Measurements from ENCODE around the gene SNX15. TPM values are rescaled to one million over a fixed set of nuclear protein-coding genes. Genes with fewer than 3 reads are reported as not detected.

The SNX15 gene
- total RNA-seq, 1 experiment from 2014 or later: 18.5 TPM

DNA sequence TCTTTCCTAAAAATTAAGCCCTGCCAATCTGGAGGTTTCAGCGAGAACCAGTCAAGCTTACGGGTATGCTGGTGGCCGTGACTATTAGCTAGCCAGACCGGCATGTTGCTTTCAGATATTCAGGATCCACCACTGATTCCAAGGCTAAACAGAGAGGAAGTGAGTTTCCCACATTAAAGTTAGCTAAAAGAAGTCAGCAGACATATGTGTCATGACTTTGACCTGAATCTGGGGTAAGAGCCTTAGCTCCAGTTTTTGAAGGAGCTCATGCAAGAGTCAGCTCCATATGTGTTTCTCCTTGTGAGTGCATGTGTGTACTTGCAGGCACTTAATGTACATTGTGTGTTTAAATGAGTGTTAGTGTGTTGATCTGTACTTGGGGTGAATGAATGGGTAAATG, 58.2 kb downstream of the SNX15 start:
- Histone ChIP-seq H3K27me3 (no peaks in the 10 kb centered on the region), H3K36me3 (peaks cover 47% of the 10 kb centered on the region), H3K9me3 (no peaks in the 10 kb centered on the region), H3K4me3 (no peak overlapping the region; the same call in 1 of the 2 replicates)
- no peak for DNase-seq

DNA sequence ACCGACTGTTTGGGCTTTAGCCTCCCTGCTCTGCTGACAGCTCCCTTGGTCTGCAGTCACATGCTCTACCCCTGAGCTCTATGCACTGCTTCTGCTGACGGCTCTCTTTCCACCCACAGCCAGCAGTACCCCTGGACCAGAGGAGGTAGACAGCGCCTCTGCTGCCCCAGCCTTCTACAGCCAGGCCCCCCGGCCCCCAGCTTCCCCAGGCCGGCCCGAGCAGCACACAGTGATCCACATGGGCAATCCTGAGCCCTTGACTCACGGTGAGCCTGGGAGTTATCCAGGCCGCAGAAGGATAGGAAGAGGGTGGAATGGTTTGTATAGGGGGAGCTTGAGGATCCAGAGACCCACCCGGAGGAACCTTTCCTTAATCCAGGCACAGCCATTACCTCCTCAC, 59.6 kb downstream of the SNX15 start:
- DNase-seq: no peak
- no peak overlapping the region for H3K4me3 ChIP-seq
- peaks cover 36% of the 10 kb centered on the region for H3K36me3 ChIP-seq
- H3K9me3 ChIP-seq: no peaks in the 10 kb centered on the region
- no peaks in the 10 kb centered on the region for H3K27me3 ChIP-seq

DNA sequence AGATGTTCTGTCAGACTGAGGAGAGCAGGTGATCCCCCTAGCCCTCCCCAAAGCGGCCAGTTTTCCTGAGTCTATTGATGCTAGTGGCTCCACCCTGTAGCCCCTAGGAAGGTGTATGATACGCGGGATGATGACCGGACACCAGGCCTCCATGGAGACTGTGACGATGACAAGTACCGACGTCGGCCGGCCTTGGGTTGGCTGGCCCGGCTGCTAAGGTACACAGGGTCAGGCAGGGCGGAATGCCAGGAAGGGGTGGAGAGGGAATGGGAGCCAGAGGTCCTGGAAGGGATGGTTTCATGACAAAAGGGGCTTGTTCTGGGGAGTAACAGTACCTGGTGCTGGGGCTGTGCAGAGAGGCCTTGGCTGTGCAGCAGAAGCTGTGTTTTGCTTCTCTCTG, 60.0 kb downstream of the SNX15 start:
- DNase-seq: no peak
- H3K9me3 ChIP-seq: no peaks in the 10 kb centered on the region

DNA sequence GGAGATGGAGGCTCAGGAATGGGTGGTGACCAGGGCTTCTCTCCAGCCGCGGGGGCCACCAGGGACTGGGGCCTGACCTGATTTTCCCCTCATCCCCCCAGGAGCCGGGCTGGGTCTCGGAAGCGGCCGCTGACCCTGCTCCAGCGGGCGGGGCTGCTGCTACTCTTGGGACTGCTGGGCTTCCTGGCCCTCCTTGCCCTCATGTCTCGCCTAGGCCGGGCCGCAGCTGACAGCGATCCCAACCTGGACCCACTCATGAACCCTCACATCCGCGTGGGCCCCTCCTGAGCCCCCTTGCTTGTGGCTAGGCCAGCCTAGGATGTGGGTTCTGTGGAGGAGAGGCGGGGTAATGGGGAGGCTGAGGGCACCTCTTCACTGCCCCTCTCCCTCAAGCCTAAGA, 60.6 kb downstream of the SNX15 start:
- no peak for DNase-seq
- peaks cover 29% of the 10 kb centered on the region for H3K36me3 ChIP-seq
- no peak overlapping the region for H3K4me3 ChIP-seq
- H3K27me3 ChIP-seq: no peaks in the 10 kb centered on the region
- H3K9me3 ChIP-seq: no peaks in the 10 kb centered on the region

More for the DNA sequence above, 60.0 kb downstream of the SNX15 start:
- Histone ChIP-seq H3K27me3 (no peaks in the 10 kb centered on the region), H3K36me3 (peaks cover 32% of the 10 kb centered on the region), H3K4me3 (no peak overlapping the region)

GRCh38 chr11:65089621-65090020, 62.4 kb downstream of the SNX15 start:
- Histone ChIP-seq H3K36me3 (peaks cover 25% of the 10 kb centered on the region), H3K4me3 (no peak overlapping the region), H3K27me3 (no peaks in the 10 kb centered on the region), H3K9me3 (no peaks in the 10 kb centered on the region)
- DNase-seq: no peak

Other genes with a start within 250 kb of the SNX15 start
- 70.1 and 72.2 TPM in 2 replicates for gene SF1, start 248.9 kb upstream of the SNX15 start, total RNA-seq (2014; rRNA removed; shearing (Covaris generic); ENCODE audit: low replicate concordance)
- 6.2 and 14.8 TPM in 2 replicates for gene MAP4K2, start 224.2 kb upstream of the SNX15 start, total RNA-seq (2014; rRNA removed; shearing (Covaris generic); ENCODE audit: low replicate concordance)
- 9.2 and 13.3 TPM in 2 replicates for gene MEN1, start 216.9 kb upstream of the SNX15 start, total RNA-seq (2014; rRNA removed; shearing (Covaris generic); ENCODE audit: low replicate concordance)
- 0.07 and 0.36 TPM in 2 replicates for gene CDC42BPG, start 182.8 kb upstream of the SNX15 start, total RNA-seq (2014; rRNA removed; shearing (Covaris generic); ENCODE audit: low replicate concordance)
- 62.9 and 64.8 TPM in 2 replicates for gene EHD1, start 148.8 kb upstream of the SNX15 start, total RNA-seq (2014; rRNA removed; shearing (Covaris generic); ENCODE audit: low replicate concordance)
- 4.6 and 18.6 TPM in 2 replicates for gene ATG2A, start 110.2 kb upstream of the SNX15 start, total RNA-seq (2014; rRNA removed; shearing (Covaris generic); ENCODE audit: low replicate concordance)
- 5.4 and 8.8 TPM in 2 replicates for gene PPP2R5B, start 102.8 kb upstream of the SNX15 start, total RNA-seq (2014; rRNA removed; shearing (Covaris generic); ENCODE audit: low replicate concordance)
- not detected in 2 replicates for gene GPHA2, start 91.5 kb upstream of the SNX15 start, total RNA-seq (2014; rRNA removed; shearing (Covaris generic); ENCODE audit: low replicate concordance)
- gene MAJIN, start 55.3 kb upstream of the SNX15 start, total RNA-seq (2014; rRNA removed; shearing (Covaris generic); ENCODE audit: low replicate concordance): not detected in 2 replicates
- 1.3 TPM in 1 of 2 replicates, not detected in the other for gene BATF2, start 30.5 kb upstream of the SNX15 start, total RNA-seq (2014; rRNA removed; shearing (Covaris generic); ENCODE audit: low replicate concordance)
- gene ARL2, start 13.3 kb upstream of the SNX15 start, total RNA-seq (2014; rRNA removed; shearing (Covaris generic); ENCODE audit: low replicate concordance): 170 and 249 TPM in 2 replicates
- gene SAC3D1, start 13.8 kb downstream of the SNX15 start, total RNA-seq (2014; rRNA removed; shearing (Covaris generic); ENCODE audit: low replicate concordance): 42.1 and 54.8 TPM in 2 replicates
- not detected in 2 replicates for gene NAALADL1, start 31.1 kb downstream of the SNX15 start, total RNA-seq (2014; rRNA removed; shearing (Covaris generic); ENCODE audit: low replicate concordance)
- gene CDCA5, start 56.6 kb downstream of the SNX15 start, total RNA-seq (2014; rRNA removed; shearing (Covaris generic); ENCODE audit: low replicate concordance): 42.5 and 43.5 TPM in 2 replicates
- 70.2 and 88.7 TPM in 2 replicates for gene ZFPL1, start 56.8 kb downstream of the SNX15 start, total RNA-seq (2014; rRNA removed; shearing (Covaris generic); ENCODE audit: low replicate concordance)
- gene VPS51, start 68.8 kb downstream of the SNX15 start, total RNA-seq (2014; rRNA removed; shearing (Covaris generic); ENCODE audit: low replicate concordance): 60.9 and 117 TPM in 2 replicates
- gene TM7SF2, start 84.4 kb downstream of the SNX15 start, total RNA-seq (2014; rRNA removed; shearing (Covaris generic); ENCODE audit: low replicate concordance): 3.5 and 10.9 TPM in 2 replicates
- gene ZNHIT2, start 90.3 kb downstream of the SNX15 start, total RNA-seq (2014; rRNA removed; shearing (Covaris generic); ENCODE audit: low replicate concordance): 12.0 and 14.4 TPM in 2 replicates
- 283 and 364 TPM in 2 replicates for gene FAU, start 94.7 kb downstream of the SNX15 start, total RNA-seq (2014; rRNA removed; shearing (Covaris generic); ENCODE audit: low replicate concordance)
- 74.4 and 79.4 TPM in 2 replicates for gene MRPL49, start 94.9 kb downstream of the SNX15 start, total RNA-seq (2014; rRNA removed; shearing (Covaris generic); ENCODE audit: low replicate concordance)
- 0.91 and 18.3 TPM in 2 replicates for gene SYVN1, start 107.1 kb downstream of the SNX15 start, total RNA-seq (2014; rRNA removed; shearing (Covaris generic); ENCODE audit: low replicate concordance)
- not detected in 2 replicates for gene SPDYC, start 142.8 kb downstream of the SNX15 start, total RNA-seq (2014; rRNA removed; shearing (Covaris generic); ENCODE audit: low replicate concordance)
- 99.3 and 167 TPM in 2 replicates for gene CAPN1, start 154.5 kb downstream of the SNX15 start, total RNA-seq (2014; rRNA removed; shearing (Covaris generic); ENCODE audit: low replicate concordance)
- 4.6 and 8.9 TPM in 2 replicates for gene POLA2, start 234.5 kb downstream of the SNX15 start, total RNA-seq (2014; rRNA removed; shearing (Covaris generic); ENCODE audit: low replicate concordance)

Data from MG63 (cell line).